SJSA1 (cell line): ENCODE results near the gene EFEMP1. TPM values are rescaled to one million over a fixed set of nuclear protein-coding genes. Genes with fewer than 3 reads are reported as not detected.

Experiments used
- DNase-seq, 2 experiments: peaks; one replicate each; pipeline ENCODE4 v3.0.0-alpha.2; 2015 to 2020; ENCODE audit warnings: low spot score in 2 of 2, low read depth in 1 of 2
- H3K27ac ChIP-seq: fragments of 250-450 bp; sonication (Bioruptor Pico); 2 replicates; pipeline ENCODE4 v1.5.1; 2020; ENCODE audit warnings: mild to moderate bottlenecking, moderate library complexity
- H3K27me3 ChIP-seq: fragments of 250-450 bp; sonication (Bioruptor Pico); replicated peaks from 2 replicates; pipeline ENCODE4 v1.5.1; 2020; ENCODE audit warnings: mild to moderate bottlenecking, moderate library complexity
- H3K36me3 ChIP-seq: fragments of 250-450 bp; sonication (Bioruptor Pico); 2 replicates; pipeline ENCODE4 v1.5.1; 2020; ENCODE audit warnings: mild to moderate bottlenecking
- H3K4me1 ChIP-seq: fragments of 250-450 bp; sonication (Bioruptor Pico); replicated peaks from 2 replicates; pipeline ENCODE4 v1.6.1; 2021; ENCODE audit warnings: mild to moderate bottlenecking
- H3K4me3 ChIP-seq: fragments of 250-450 bp; sonication (Bioruptor Pico); 2 replicates; pipeline ENCODE4 v1.5.1; 2020; ENCODE audit warnings: mild to moderate bottlenecking
- H3K9me3 ChIP-seq: fragments of 250-450 bp; sonication (Bioruptor Pico); replicated peaks from 2 replicates; pipeline ENCODE4 v1.5.1; 2020; ENCODE audit warnings: mild to moderate bottlenecking
- total RNA-seq: library from RNA; depleted of rRNA; stranded (reverse); fragments of >200 nt; shearing (Covaris generic); gene quantifications from 2 replicates; pipeline ENCODE4 v1.2.3, GENCODE V29; 2014

The EFEMP1 gene
- total RNA-seq, 1 experiment from 2014 or later = 287 TPM

DNA sequence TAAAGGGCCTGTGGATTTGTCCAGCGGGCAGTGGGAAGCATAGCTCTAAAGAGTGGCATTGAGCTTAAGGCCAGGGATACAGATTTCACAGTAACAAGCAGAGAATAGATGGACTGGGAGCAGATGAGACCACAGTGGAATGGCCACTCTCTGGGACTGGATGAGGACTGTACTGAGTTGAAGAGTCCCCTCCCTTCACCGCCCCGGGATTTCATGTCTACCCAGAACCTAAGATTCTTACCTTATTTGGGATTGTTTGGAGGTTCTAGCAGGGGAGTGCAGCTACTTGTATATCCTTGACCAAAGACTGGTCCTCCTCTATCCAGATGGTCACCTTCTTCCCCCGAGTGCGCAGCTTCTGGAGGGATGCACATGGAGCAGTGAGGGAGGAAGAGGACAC, 28.0 kb upstream of the EFEMP1 start:
- DNase-seq = no peak
- Histone ChIP-seq H3K9me3 (no peaks in the 10 kb centered on the region; the same call in 1 of the 2 replicates), H3K27me3 (no peaks in the 10 kb centered on the region), H3K36me3 (no peaks in the 10 kb centered on the region), H3K4me1 (peaks cover 35% of the 10 kb centered on the region), H3K27ac (no peak overlapping the region), H3K4me3 (no peak overlapping the region)

DNA sequence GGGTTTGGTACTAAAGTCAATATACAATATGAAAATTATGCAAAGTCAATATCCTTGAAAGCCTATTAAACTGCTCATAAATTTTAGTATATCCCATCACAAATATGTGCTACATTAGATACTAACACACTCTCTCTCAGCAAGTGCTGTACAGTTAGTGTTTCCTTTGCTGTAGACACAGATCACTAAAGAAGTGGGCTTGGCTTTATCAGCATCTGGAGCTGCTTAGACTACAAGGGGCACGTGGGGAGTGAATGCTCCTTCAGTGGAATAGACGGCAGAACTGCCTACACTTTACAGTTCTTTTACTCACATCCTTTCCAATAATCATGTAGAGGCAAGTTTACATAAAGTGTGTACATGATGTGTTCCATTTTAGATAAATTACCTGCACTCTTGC, 26.0 kb upstream of the EFEMP1 start:
- Histone ChIP-seq H3K27me3 (no peaks in the 10 kb centered on the region), H3K27ac (no peak overlapping the region), H3K4me3 (no peak overlapping the region), H3K4me1 (peaks cover 35% of the 10 kb centered on the region), H3K9me3 (no peaks in the 10 kb centered on the region), H3K36me3 (no peaks in the 10 kb centered on the region)
- no peak for DNase-seq

DNA sequence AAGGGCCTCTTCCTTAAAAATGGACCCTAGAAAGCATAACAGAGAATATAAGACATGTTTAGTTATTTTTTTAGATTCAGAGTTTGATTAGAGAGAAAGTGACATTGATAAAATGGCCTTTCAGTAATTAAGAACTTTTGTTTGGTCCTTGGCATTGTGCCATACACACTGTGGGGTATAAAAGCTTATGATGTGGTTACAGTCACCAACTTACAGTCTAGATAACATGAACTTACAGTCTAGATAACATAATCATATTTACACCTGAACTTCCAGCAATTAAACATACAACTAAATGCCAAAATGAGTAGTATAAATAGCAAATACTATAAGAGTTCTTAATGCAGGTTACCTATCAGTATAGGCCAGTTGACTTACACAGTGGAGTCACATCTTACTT, 25.6 kb upstream of the EFEMP1 start:
- Histone ChIP-seq H3K4me1 (peaks cover 31% of the 10 kb centered on the region), H3K4me3 (no peak overlapping the region), H3K9me3 (no peaks in the 10 kb centered on the region), H3K27ac (no peak overlapping the region), H3K27me3 (no peaks in the 10 kb centered on the region), H3K36me3 (no peaks in the 10 kb centered on the region)
- no peak for DNase-seq

DNA sequence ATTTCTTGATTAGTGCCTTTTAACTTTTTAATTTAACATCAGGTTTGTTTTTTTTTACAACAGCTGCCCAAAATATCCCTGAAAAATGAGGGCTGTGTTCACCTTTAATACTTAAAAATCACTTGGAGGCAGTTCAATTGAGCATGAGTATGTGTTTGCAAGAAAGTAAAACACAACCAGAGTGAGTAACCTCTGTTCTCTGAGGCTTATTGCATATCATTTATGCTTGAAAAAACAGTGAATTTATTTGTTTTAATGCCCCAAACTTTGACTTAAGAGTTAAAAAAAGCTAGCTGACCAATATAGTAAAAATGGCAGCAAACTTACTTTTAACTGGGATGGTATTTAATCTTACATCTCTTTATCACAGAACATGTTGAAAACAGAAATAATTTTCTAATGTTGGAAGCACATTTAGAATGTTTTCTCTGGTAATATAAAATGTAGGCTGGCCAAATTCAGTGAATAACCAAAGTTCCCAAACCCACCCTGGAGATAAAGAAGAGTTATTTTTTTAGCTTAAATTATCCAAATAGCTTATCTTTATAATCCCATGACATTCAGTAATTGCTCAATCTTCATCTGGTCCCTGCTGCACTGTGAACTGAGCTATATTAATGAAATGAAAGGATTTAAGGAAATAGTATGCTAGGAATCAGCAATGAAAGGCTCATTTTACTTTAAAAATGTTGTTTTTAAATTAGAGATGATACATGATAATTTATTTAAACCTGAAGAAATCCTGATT, 24.8 kb upstream of the EFEMP1 start:
- no peak for DNase-seq
- Histone ChIP-seq H3K27ac (0 out of 2 replicates have a peak overlapping the region, but pooled peaks have one; percentile 6), H3K9me3 (no peaks in the 10 kb centered on the region), H3K4me3 (no peak overlapping the region), H3K36me3 (no peaks in the 10 kb centered on the region), H3K4me1 (peaks cover 29% of the 10 kb centered on the region), H3K27me3 (no peaks in the 10 kb centered on the region)

DNA sequence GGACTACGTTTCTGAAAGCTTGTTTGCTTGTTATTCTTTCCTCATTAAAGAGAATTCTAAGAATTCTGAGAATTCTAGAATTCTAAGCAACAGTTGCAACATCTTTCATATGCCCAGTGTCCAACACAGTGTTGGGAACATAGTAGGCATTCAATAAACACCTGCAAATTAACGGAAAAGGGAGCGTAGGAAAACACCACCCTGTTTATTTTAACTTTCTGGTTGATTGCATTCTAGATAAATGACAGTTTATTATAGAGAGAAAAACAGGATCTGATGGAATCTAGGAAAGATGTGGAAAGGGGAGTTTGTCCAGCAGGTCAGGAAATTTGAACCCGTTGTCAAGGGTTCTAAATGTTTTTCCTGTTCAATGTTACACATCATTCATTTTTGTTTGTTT, 24.2 kb upstream of the EFEMP1 start:
- Histone ChIP-seq H3K4me1 (peaks cover 29% of the 10 kb centered on the region), H3K27ac (no peak overlapping the region), H3K36me3 (no peaks in the 10 kb centered on the region), H3K27me3 (no peaks in the 10 kb centered on the region), H3K9me3 (no peaks in the 10 kb centered on the region), H3K4me3 (no peak overlapping the region)
- peak in 1 of 2 experiments; percentile 60 for DNase-seq

DNA sequence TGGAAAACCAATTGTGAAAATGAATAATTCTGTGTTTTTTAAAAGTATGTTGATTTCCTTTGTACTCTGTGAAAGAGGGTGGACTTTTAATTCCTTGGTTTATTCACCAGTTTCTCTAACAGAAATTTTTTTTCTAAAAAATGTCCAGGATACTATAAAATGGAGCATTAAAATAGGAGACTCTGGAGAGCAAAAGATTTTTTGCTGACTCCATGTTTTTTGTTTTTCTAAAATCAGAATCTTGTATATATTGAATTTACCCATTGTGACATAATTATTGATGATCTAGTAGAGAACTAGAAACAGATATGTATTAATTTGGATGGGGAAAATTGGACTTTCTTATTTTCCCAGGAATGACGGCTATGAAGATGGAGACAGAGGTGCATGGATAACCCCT, 23.2 kb upstream of the EFEMP1 start:
- Histone ChIP-seq H3K4me1 (peaks cover 29% of the 10 kb centered on the region), H3K4me3 (no peak overlapping the region), H3K9me3 (no peaks in the 10 kb centered on the region), H3K27me3 (no peaks in the 10 kb centered on the region), H3K27ac (no peak overlapping the region), H3K36me3 (no peaks in the 10 kb centered on the region)
- no peak for DNase-seq

DNA sequence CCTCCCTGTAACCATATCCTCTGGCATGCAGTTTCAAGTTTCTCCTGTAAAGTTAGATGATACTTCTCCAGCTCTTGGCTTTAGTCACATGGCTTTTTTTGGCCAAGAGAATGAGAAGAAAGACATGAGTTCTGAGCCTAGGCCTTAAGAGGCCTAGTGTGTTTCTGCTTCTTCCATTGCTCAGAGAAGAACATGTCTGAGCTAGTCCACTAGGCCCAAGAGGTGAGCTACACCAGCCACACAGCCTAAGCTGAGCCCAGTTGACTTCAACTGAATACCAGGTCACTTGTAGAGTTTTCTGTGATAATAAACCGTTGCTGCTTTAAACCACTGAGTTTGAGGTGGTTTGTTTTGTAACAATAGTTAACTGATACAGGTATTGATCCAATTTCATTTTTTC, 19.9 kb upstream of the EFEMP1 start:
- no peaks in the 10 kb centered on the region for H3K36me3 ChIP-seq
- no peaks in the 10 kb centered on the region for H3K9me3 ChIP-seq
- no peak overlapping the region for H3K27ac ChIP-seq
- H3K4me3 ChIP-seq = no peak overlapping the region
- DNase-seq = no peak
- peaks cover 22% of the 10 kb centered on the region for H3K4me1 ChIP-seq
- H3K27me3 ChIP-seq = no peaks in the 10 kb centered on the region

DNA sequence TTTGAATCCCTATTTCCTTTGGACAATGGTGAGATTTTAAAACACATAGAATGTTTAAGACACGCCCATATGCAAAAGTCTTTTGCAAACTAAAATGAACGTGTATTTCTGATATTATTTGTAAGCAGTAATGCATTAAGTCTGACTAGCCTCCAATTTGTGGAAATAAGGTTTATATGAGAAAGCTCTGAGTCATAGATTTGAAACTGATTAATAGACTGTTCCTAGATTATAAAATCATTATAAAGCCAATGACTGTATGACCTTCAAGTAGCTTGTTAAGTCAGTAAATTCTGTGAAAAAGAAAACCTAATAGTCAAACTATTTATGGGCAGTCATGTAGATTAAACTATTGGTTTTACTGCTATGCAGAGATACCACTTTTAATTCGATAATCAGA, 12.8 kb upstream of the EFEMP1 start:
- no peaks in the 10 kb centered on the region for H3K4me1 ChIP-seq
- no peak for DNase-seq
- no peaks in the 10 kb centered on the region for H3K9me3 ChIP-seq
- H3K36me3 ChIP-seq = no peaks in the 10 kb centered on the region
- H3K27me3 ChIP-seq = no peaks in the 10 kb centered on the region
- no peak overlapping the region for H3K27ac ChIP-seq
- H3K4me3 ChIP-seq = no peak overlapping the region

DNA sequence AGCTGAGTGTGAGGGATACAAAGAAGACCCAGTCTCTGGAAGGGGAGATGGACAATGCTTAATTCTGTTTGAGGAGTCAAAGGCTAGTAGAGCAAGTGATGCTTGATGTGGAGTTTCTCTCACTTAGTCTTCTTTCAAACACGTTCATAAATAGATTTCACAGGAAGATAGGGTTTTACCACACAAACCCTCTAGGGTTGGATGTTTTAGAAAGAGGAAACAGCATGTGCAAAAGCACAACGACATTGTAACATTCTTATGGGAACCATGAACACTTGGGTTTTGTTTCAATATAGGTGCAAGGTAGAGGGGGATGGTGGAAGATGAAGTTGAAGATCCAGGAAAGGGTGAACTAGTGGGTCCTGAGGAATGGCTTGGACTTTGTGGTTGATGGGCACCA, 10.8 kb upstream of the EFEMP1 start:
- no peaks in the 10 kb centered on the region for H3K27me3 ChIP-seq
- DNase-seq = no peak
- H3K36me3 ChIP-seq = no peaks in the 10 kb centered on the region
- no peak overlapping the region for H3K4me3 ChIP-seq
- H3K4me1 ChIP-seq = no peaks in the 10 kb centered on the region
- H3K9me3 ChIP-seq = no peaks in the 10 kb centered on the region
- H3K27ac ChIP-seq = no peak overlapping the region

DNA sequence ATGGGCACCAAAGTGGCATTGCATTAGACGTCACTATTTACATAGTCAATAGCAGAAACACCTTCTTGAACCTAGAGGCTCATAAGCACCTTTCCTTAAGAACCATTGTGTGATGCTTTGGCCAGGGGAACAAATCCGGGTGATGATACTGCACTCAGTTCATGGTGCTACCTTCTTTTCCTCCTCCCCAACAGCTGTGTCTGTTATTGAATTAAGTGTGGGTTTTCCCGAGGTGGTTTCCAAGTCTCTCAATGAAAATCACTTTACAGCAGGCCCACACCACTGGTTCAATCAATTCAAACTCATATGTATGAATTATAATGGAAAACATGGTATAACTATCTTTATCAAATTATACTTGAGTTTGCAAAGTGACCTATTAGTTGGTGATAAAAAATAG, 9.3 kb upstream of the EFEMP1 start:
- no peak for DNase-seq
- Histone ChIP-seq H3K27me3 (no peaks in the 10 kb centered on the region), H3K27ac (no peak overlapping the region), H3K4me3 (no peak overlapping the region), H3K36me3 (no peaks in the 10 kb centered on the region), H3K4me1 (no peaks in the 10 kb centered on the region), H3K9me3 (no peaks in the 10 kb centered on the region)

DNA sequence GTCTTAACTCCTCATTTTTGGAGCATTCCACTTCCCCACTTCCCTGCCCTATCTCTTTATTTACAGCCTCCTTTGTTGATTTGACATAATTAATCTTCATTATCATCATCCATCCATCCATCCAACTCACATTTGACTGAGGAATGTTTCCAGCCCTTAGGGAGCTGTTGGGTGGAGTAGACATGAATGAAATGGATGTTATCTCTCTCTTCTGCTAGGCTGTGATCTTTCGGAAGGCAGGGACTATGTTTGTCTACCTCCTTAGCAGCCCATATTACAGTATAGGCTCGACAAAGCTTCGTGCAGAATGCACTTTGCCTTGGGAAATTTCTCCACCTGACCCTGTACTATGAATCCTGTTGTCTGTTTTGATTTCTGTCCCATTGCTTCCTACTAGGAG, 7.7 kb upstream of the EFEMP1 start:
- H3K4me3 ChIP-seq = no peak overlapping the region
- no peak for DNase-seq
- no peaks in the 10 kb centered on the region for H3K27me3 ChIP-seq

DNA sequence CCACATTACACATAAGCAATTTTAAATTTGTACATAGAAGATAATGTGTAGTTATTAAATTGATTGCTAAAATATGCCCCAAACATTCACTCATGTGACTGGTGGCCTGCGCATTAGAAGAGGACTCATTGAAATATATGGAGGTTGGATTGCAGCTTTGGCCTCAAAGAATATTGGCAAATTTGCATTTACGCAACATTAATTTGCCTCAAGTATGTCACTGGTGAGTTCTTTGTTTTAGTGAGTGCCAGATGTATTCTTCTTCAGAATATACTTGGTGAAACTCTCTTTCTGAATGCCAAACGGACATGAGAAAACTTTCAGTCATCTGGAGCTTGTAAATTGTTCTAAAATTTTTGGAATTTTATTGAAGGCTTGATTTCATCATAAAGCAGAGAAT, 5.9 kb upstream of the EFEMP1 start:
- Histone ChIP-seq H3K36me3 (no peaks in the 10 kb centered on the region), H3K27ac (no peak overlapping the region), H3K9me3 (no peaks in the 10 kb centered on the region), H3K4me1 (no peaks in the 10 kb centered on the region), H3K27me3 (no peaks in the 10 kb centered on the region), H3K4me3 (no peak overlapping the region)
- no peak for DNase-seq

More for the DNA sequence above, 7.7 kb upstream of the EFEMP1 start:
- Histone ChIP-seq H3K36me3 (no peaks in the 10 kb centered on the region), H3K4me1 (no peaks in the 10 kb centered on the region), H3K9me3 (no peaks in the 10 kb centered on the region), H3K27ac (no peak overlapping the region)

DNA sequence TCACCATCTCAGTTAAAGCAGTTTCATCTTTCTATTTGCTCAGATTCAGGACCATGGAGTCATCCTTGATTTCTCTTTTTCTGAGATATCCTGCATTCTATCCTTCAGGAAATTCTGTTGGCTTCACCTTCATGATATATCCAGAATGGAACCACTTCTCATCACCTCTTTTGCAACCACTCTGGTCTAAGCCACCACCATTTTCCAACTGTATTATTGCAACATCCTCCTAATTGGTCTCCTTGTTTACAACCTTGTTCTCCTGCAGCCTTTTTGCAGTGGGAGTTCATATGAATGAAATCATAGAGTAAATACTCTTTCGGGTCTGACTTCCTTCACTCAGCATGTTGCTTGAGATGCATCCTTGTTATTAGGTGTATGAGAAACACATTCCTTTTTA, 3.4 kb upstream of the EFEMP1 start:
- Histone ChIP-seq H3K9me3 (no peaks in the 10 kb centered on the region), H3K36me3 (peaks cover 2% of the 10 kb centered on the region), H3K4me3 (no peak overlapping the region), H3K27ac (no peak overlapping the region), H3K4me1 (peaks cover 12% of the 10 kb centered on the region), H3K27me3 (no peaks in the 10 kb centered on the region)
- DNase-seq = no peak

DNA sequence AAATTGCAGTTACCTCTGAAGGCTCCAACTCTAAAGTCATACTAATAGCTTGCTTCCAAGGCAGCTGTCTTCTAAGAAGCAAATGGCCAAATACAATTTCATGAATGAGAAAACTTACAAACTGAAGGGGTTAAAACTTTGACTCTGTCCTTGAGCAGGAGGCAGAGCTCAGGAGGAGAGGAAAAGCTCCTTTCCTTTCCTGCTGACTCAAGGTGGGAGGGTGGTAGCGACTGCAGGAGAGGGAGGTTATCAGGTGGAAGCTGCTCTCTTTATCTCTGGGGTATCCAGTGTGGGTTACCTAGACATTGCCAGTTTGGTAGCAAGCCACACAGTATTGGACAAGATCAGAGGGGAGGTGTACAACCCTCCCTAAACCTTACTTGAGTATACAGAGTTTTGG, 2.7 kb upstream of the EFEMP1 start:
- H3K9me3 ChIP-seq = no peaks in the 10 kb centered on the region
- H3K4me3 ChIP-seq = no peak overlapping the region
- H3K4me1 ChIP-seq = peaks cover 15% of the 10 kb centered on the region
- H3K36me3 ChIP-seq = peaks cover 8% of the 10 kb centered on the region
- DNase-seq = no peak
- no peaks in the 10 kb centered on the region for H3K27me3 ChIP-seq
- H3K27ac ChIP-seq = no peak overlapping the region

DNA sequence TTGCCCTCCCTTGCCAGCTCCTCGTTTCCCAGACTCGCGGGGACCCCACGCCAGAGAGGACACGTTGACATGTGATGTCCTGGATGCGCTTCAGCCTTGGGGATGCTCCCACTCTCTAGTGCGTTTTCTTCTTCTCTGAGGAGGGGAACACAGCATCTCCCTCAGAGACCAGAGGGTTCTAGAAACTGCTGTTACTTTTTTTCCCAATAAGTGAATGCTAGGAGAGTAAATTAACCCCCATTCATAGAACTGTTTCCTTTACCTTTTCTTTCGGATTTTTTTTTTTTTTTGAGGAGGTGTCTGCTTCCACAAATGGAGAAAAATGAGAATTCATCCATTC, 370 bp upstream of the EFEMP1 start:
- H3K4me1 ChIP-seq = peaks cover 21% of the 10 kb centered on the region
- peak overlapping the region; percentile 62 for H3K4me3 ChIP-seq
- peak in 1 of 2 experiments; percentile 45 for DNase-seq
- H3K27me3 ChIP-seq = no peaks in the 10 kb centered on the region
- peaks cover 26% of the 10 kb centered on the region for H3K36me3 ChIP-seq
- no peak overlapping the region for H3K27ac ChIP-seq
- no peaks in the 10 kb centered on the region for H3K9me3 ChIP-seq
